HFFc6 (cell line): ENCODE results near the gene GOT1. TPM values are rescaled to one million over a fixed set of nuclear protein-coding genes. Genes with fewer than 3 reads are reported as not detected.

ENCODE experiments used
- DNase-seq: peaks from one replicate; pipeline ENCODE4 v3.0.0-alpha.2; 2018
- H3K27ac Mint-ChIP-seq: 2 replicates; pipeline ENCODE4 v1.8.0; 2020; ENCODE audit warnings: mild to moderate bottlenecking, mixed read lengths
- H3K27me3 Mint-ChIP-seq: 2 replicates; pipeline ENCODE4 v1.8.0; 2021; ENCODE audit warnings: mild to moderate bottlenecking, moderate library complexity, mixed read lengths; ENCODE audit not compliant: insufficient read depth
- H3K36me3 Mint-ChIP-seq: 2 replicates; pipeline ENCODE4 v1.8.0; 2021; ENCODE audit warnings: low read depth, mixed read lengths
- H3K4me1 Mint-ChIP-seq: 2 replicates; pipeline ENCODE4 v1.8.0; 2020; ENCODE audit warnings: low read depth, mixed read lengths
- H3K4me3 Mint-ChIP-seq: 2 replicates; pipeline ENCODE4 v1.8.0; 2020; ENCODE audit warnings: mild to moderate bottlenecking, moderate library complexity, mixed read lengths
- H3K9me3 Mint-ChIP-seq: 2 replicates; pipeline ENCODE4 v1.8.0; 2020; ENCODE audit warnings: mild to moderate bottlenecking, mixed read lengths
- CTCF ChIP-seq: fragments of 200-600 bp; sonication (generic); IDR thresholded peaks from 2 replicates; pipeline ENCODE4 v1.5.0; 2021; ENCODE audit warnings: antibody characterized with exemption, mild to moderate bottlenecking
- total RNA-seq, 6 experiments: library from RNA; stranded (reverse); fragmentation: NEBNext Ultra II Directional; extraction: Animal tissue kit (Norgen Biotek cat#: 25700); gene quantifications; 2 replicates in 1 of 6; 3 replicates in 5 of 6; pipeline ENCODE4 v1.2.3, GENCODE V29; 2021

Gene GOT1
- total RNA-seq, 6 experiments from 2014 or later = 34.9 to 42.0 (median 41.6) TPM

GRCh38 chr10:99372546-99373271 is 57.7 kb downstream of the GOT1 start:
- Mint-ChIP-seq H3K36me3 (no peaks in the 10 kb centered on the region), H3K4me3 (peak overlapping the region; percentile 45), H3K27me3 (no peaks in the 10 kb centered on the region), H3K27ac (peak overlapping the region; percentile 87), H3K9me3 (no peaks in the 10 kb centered on the region), H3K4me1 (peaks cover 81% of the 10 kb centered on the region)
- DNase-seq = peak; percentile 74
- TF ChIP-seq CTCF = no peak

GRCh38 chr10:99370993-99371392 is 59.4 kb downstream of the GOT1 start:
- Mint-ChIP-seq H3K36me3 (no peaks in the 10 kb centered on the region), H3K4me3 (peak overlapping the region; percentile 27), H3K27ac (peak overlapping the region; percentile 87), H3K9me3 (no peaks in the 10 kb centered on the region), H3K27me3 (no peaks in the 10 kb centered on the region), H3K4me1 (peaks cover 97% of the 10 kb centered on the region)
- TF ChIP-seq CTCF = peak; percentile 80
- DNase-seq = peak; percentile 66

- peak; percentile 92 for DNase-seq
- Mint-ChIP-seq H3K27me3 (no peaks in the 10 kb centered on the region), H3K4me3 (peak overlapping the region; percentile 71), H3K36me3 (no peaks in the 10 kb centered on the region), H3K4me1 (peaks cover 98% of the 10 kb centered on the region), H3K27ac (peak overlapping the region; percentile 86), H3K9me3 (no peaks in the 10 kb centered on the region)
- no peak for TF ChIP-seq CTCF
Measured at GRCh38 chr10:99369551-99369950, 60.9 kb downstream of the GOT1 start.

GRCh38 chr10:99369126-99369525 is 61.3 kb downstream of the GOT1 start:
- TF ChIP-seq CTCF = no peak
- DNase-seq = peak; percentile 81
- peaks cover 98% of the 10 kb centered on the region for H3K4me1 Mint-ChIP-seq
- no peaks in the 10 kb centered on the region for H3K9me3 Mint-ChIP-seq
- H3K36me3 Mint-ChIP-seq = no peaks in the 10 kb centered on the region
- peak overlapping the region; percentile 86 for H3K27ac Mint-ChIP-seq
- H3K27me3 Mint-ChIP-seq = no peaks in the 10 kb centered on the region
- H3K4me3 Mint-ChIP-seq = peak overlapping the region; percentile 71

- H3K27ac Mint-ChIP-seq = peak overlapping the region; percentile 86
- TF ChIP-seq CTCF = no peak
- H3K4me1 Mint-ChIP-seq = peaks cover 98% of the 10 kb centered on the region
- H3K9me3 Mint-ChIP-seq = no peaks in the 10 kb centered on the region
- no peaks in the 10 kb centered on the region for H3K27me3 Mint-ChIP-seq
- no peaks in the 10 kb centered on the region for H3K36me3 Mint-ChIP-seq
- H3K4me3 Mint-ChIP-seq = peak overlapping the region; percentile 71
- peak; percentile 68 for DNase-seq
Measured at GRCh38 chr10:99368646-99369045, 61.8 kb downstream of the GOT1 start.
